A673 (cell line): ENCODE data around the gene CCDC174. TPM values are rescaled to one million over a fixed set of nuclear protein-coding genes. Genes with fewer than 3 reads are reported as not detected.

Experiments
- BruUV-seq: library from RNA; stranded (reverse); fragments of 400-500 nt; replicated peaks from 2 replicates; lab custom pipeline; 2021; lab: Mats Ljungman, UMichigan
- CTCF ChIA-PET: fragments of 300-600 bp; sonication (Branson Sonifier 250); formaldehyde crosslinking; loops from one replicate; lab custom pipeline; 2022; ENCODE audit warnings: antibody characterized with exemption; lab: Charles Lee
- POLR2A ChIA-PET: fragments of 300-600 bp; sonication (Branson Sonifier 250); formaldehyde crosslinking; loops from one replicate; lab custom pipeline; 2022; ENCODE audit warnings: antibody characterized with exemption; ENCODE audit not compliant: low non-redundant PET; lab: Charles Lee
- DNase-seq: peaks from one replicate; pipeline ENCODE4 v3.0.0-alpha.2; 2015; ENCODE audit warnings: low spot score
- H3K27ac ChIP-seq: fragments of 200-600 bp; sonication (generic); 2 replicates; pipeline ENCODE4 v1.5.1; 2016; ENCODE audit warnings: mixed run types, low read depth, mild to moderate bottlenecking, mixed read lengths, antibody characterized with exemption, low read length; ENCODE audit not compliant: poor library complexity, severe bottlenecking
- H3K27me3 ChIP-seq: fragments of 200-600 bp; sonication (generic); replicated peaks from 2 replicates; pipeline ENCODE4 v1.6.1; 2017; ENCODE audit warnings: mixed run types, low read depth, mild to moderate bottlenecking, mixed read lengths, antibody characterized with exemption, low read length; ENCODE audit not compliant: insufficient read depth, poor library complexity
- H3K36me3 ChIP-seq: fragments of 200-600 bp; sonication (generic); 2 replicates; pipeline ENCODE4 v1.6.1; 2016; ENCODE audit warnings: mixed run types, mild to moderate bottlenecking, mixed read lengths, antibody characterized with exemption, low read length; ENCODE audit not compliant: insufficient read depth, poor library complexity, severe bottlenecking
- H3K4me1 ChIP-seq: fragments of 200-600 bp; sonication (generic); 2 replicates; pipeline ENCODE4 v1.6.1; 2017; ENCODE audit warnings: mixed run types, mild to moderate bottlenecking, mixed read lengths, antibody characterized with exemption, low read length; ENCODE audit not compliant: insufficient read depth, poor library complexity, severe bottlenecking
- H3K4me3 ChIP-seq: fragments of 200-600 bp; sonication (generic); 2 replicates; pipeline ENCODE4 v1.5.1; 2016; ENCODE audit warnings: low read depth, mixed run types, mild to moderate bottlenecking, mixed read lengths, low read length; ENCODE audit not compliant: poor library complexity, severe bottlenecking
- H3K9me3 ChIP-seq: fragments of 200-600 bp; sonication (generic); 2 replicates; pipeline ENCODE4 v1.6.1; 2016; ENCODE audit warnings: mixed run types, low read depth, mild to moderate bottlenecking, mixed read lengths, antibody characterized with exemption, low read length; ENCODE audit not compliant: poor library complexity, severe bottlenecking
- CTCF ChIP-seq: fragments of 300-800, 200-600 bp; sonication (generic); conservative IDR thresholded peaks from 2 replicates; pipeline ENCODE4 v1.5.1; 2017; ENCODE audit warnings: low read depth, mild to moderate bottlenecking, antibody characterized with exemption, low read length, moderate library complexity, mixed read lengths
- EZH2 ChIP-seq: fragments of 200-600 bp; sonication (generic); IDR thresholded peaks from 2 replicates; pipeline ENCODE4 v1.6.1; 2017; ENCODE audit warnings: borderline replicate concordance, low read depth, mild to moderate bottlenecking, mixed read lengths, antibody characterized with exemption, low read length; ENCODE audit not compliant: poor library complexity, severe bottlenecking
- intact Hi-C: fragments of 100-400 bp; cut with micrococcal nuclease; formaldehyde crosslinking; loops from one replicate; pipeline ENCODE4 v1.10.0; 2022; ENCODE audit not compliant: unreplicated experiment
- total RNA-seq: library from RNA; stranded (reverse); gene quantifications from 2 replicates; pipeline ENCODE4 v1.2.3, GENCODE V29; 2021

Gene CCDC174
- total RNA-seq, 1 experiment from 2014 or later, result 19.8 TPM

GRCh38 chr3:14691719-14692118 lies 40.2 kb downstream of the CCDC174 start:
- Histone ChIP-seq H3K27ac (no peak overlapping the region), H3K9me3 (no peaks in the 10 kb centered on the region), H3K4me3 (no peak overlapping the region), H3K36me3 (no peaks in the 10 kb centered on the region), H3K27me3 (no peaks in the 10 kb centered on the region), H3K4me1 (no peaks in the 10 kb centered on the region)
- intact Hi-C loops, result no loop called here
- BruUV-seq, result no TSS peak
- ChIA-PET POLR2A (no interaction called here), CTCF (no interaction called here)
- DNase-seq, result no peak
- no peak for TF ChIP-seq EZH2

GRCh38 chr3:14698601-14699244 lies 47.2 kb downstream of the CCDC174 start:
- ChIA-PET POLR2A (no interaction called here), CTCF (no interaction called here)
- Histone ChIP-seq H3K27ac (no peak overlapping the region), H3K4me3 (no peak overlapping the region), H3K9me3 (no peaks in the 10 kb centered on the region), H3K36me3 (no peaks in the 10 kb centered on the region), H3K4me1 (no peaks in the 10 kb centered on the region), H3K27me3 (no peaks in the 10 kb centered on the region)
- intact Hi-C loops, result no loop called here
- no TSS peak for BruUV-seq
- no peak for TF ChIP-seq CTCF
- no peak for TF ChIP-seq EZH2
- DNase-seq, result no peak

- ChIA-PET CTCF (no interaction called here), POLR2A (no interaction called here)
- no TSS peak for BruUV-seq
- H3K27ac ChIP-seq, result no peak overlapping the region
- no peaks in the 10 kb centered on the region for H3K4me1 ChIP-seq
- intact Hi-C loops, result no loop called here
- no peak for DNase-seq
- no peaks in the 10 kb centered on the region for H3K36me3 ChIP-seq
- H3K4me3 ChIP-seq, result no peak overlapping the region
- TF ChIP-seq EZH2, result no peak
- no peak for TF ChIP-seq CTCF
- no peaks in the 10 kb centered on the region for H3K27me3 ChIP-seq
- H3K9me3 ChIP-seq, result no peaks in the 10 kb centered on the region
Measured at GRCh38 chr3:14699643-14700042, 48.1 kb downstream of the CCDC174 start.

- intact Hi-C loops, result no loop called here
- Histone ChIP-seq H3K9me3 (no peaks in the 10 kb centered on the region), H3K27ac (no peak overlapping the region), H3K4me3 (no peak overlapping the region), H3K27me3 (no peaks in the 10 kb centered on the region), H3K4me1 (no peaks in the 10 kb centered on the region), H3K36me3 (no peaks in the 10 kb centered on the region)
- TF ChIP-seq CTCF (no peak), EZH2 (no peak)
- CTCF ChIA-PET, result no interaction called here
- BruUV-seq, result no TSS peak
- POLR2A ChIA-PET, result no interaction called here
- no peak for DNase-seq
Measured at GRCh38 chr3:14700891-14701290, 49.3 kb downstream of the CCDC174 start.
